ENCODE results near the gene ARHGAP26.

DNA sequence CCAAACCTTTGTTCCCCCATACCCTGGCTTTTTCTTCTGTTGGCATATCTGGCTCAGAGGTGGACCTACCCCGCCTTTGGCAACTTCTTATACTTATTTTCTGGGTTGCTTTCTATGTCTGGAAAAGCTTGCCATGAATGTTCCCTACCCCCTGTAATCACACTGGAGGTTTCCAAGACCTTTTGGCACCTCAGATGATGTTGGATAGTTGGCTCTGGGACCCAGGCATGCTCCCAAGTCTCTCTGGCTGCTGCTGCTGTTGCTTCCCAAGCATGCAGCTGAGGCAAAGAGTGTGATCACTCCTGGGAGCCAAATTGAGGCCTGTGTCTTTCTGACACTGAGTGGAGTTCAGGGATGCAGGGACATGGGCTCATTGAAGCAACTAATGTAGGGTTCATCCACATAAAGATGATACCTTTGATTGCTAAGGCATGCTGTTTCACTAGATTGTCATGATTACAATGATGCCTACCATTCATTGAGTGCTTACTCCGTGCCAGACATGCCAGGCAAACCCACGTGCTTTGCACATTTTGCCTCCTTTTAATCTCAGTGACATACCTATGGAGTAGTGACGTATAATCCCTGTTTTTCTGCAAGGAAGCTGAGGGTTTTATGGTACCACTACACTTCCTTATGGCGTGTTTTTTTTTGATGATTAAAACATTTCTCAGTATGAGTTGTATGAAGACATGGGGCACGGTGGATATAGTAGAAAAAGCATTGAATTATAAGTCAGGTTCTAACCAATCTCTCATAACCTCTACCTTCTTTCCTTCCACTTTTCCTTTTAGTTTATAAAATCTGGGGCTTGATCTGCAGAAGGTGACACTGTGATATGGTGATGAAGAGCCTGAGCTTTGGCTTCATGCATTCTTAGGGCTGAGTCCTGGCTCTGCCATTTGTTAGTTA, 73.1 kb downstream of the ARHGAP26 start:
- TF ChIP-seq, protein P1, sequence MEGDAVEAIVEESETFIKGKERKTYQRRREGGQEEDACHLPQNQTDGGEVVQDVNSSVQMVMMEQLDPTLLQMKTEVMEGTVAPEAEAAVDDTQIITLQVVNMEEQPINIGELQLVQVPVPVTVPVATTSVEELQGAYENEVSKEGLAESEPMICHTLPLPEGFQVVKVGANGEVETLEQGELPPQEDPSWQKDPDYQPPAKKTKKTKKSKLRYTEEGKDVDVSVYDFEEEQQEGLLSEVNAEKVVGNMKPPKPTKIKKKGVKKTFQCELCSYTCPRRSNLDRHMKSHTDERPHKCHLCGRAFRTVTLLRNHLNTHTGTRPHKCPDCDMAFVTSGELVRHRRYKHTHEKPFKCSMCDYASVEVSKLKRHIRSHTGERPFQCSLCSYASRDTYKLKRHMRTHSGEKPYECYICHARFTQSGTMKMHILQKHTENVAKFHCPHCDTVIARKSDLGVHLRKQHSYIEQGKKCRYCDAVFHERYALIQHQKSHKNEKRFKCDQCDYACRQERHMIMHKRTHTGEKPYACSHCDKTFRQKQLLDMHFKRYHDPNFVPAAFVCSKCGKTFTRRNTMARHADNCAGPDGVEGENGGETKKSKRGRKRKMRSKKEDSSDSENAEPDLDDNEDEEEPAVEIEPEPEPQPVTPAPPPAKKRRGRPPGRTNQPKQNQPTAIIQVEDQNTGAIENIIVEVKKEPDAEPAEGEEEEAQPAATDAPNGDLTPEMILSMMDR (IDR thresholded peaks at IDR 0.05), result no peak
- no peak for TF ChIP-seq POLR2A (IDR thresholded peaks at IDR 0.05)
